Uterus (tissue), 4 donors: Measurements from ENCODE around the gene PRSS16. TPM values are rescaled to one million over a fixed set of nuclear protein-coding genes. Genes with fewer than 3 reads are reported as not detected.

Source experiments
- DNase-seq, 2 donors: peaks; one replicate each; pipeline ENCODE4 v3.0.0-alpha.2; 2019 to 2020
- H3K27ac ChIP-seq, 2 donors: fragments of 200-600 bp; sonication (generic); 1 replicate in 1 of 2; 2 replicates in 1 of 2; pipeline ENCODE4 v1.5.1; 2016 to 2018
- H3K27me3 ChIP-seq, 2 donors: fragments of 200-600 bp; sonication (generic); one replicate each; pipeline ENCODE4 v1.5.1; 2018 to 2019; ENCODE audit warnings: control low read depth in 1 of 2
- H3K36me3 ChIP-seq, 2 donors: fragments of 200-600 bp; sonication (generic); one replicate each; pipeline ENCODE4 v1.5.1; 2019; ENCODE audit warnings: control low read depth in 1 of 2
- H3K4me1 ChIP-seq, 2 donors: fragments of 200-600 bp; sonication (generic); one replicate each; pipeline ENCODE4 v1.5.1; 2018 to 2019; ENCODE audit warnings: control low read depth in 1 of 2
- H3K4me3 ChIP-seq, 2 donors: fragments of 200-600 bp; sonication (generic); 1 replicate in 1 of 2; 2 replicates in 1 of 2; pipeline ENCODE4 v1.5.1; 2018 to 2019; ENCODE audit warnings: mild to moderate bottlenecking in 1 of 2
- H3K9me3 ChIP-seq, 2 donors: fragments of 200-600 bp; sonication (generic); one replicate each; pipeline ENCODE4 v1.5.1; 2019; ENCODE audit warnings: control low read depth in 1 of 2
- CTCF ChIP-seq, 4 experiments: fragments of 200-600 bp in 2 of 4; fragments of 450-650 bp in 2 of 4; sonication (generic) in 2 of 4; IDR thresholded peaks; one replicate each; pipeline ENCODE4 v1.5.1; 2016 to 2019; ENCODE audit warnings: antibody characterized with exemption in 4 of 4, mild to moderate bottlenecking in 2 of 4, moderate library complexity in 1 of 4
- POLR2A ChIP-seq, 2 donors: fragments of 450-650 bp; IDR thresholded peaks; one replicate each; pipeline ENCODE4 v1.6.1; 2016; ENCODE audit warnings: antibody characterized with exemption in 2 of 2, mild to moderate bottlenecking in 1 of 2, moderate library complexity in 1 of 2
- intact Hi-C: fragments of 100-400 bp; cut with DNase I; formaldehyde crosslinking; loops from one replicate; pipeline ENCODE4 v1.15.1; 2023; ENCODE audit warnings: low total_unique reads
- total RNA-seq, 4 donors: library from RNA; depleted of rRNA in 3 of 4; stranded (reverse); fragments of >200 nt in 3 of 4; gene quantifications; one replicate each; pipeline versions ENCODE4 v1.1.0 to v1.2.4, GENCODE V29; 2014 to 2023
- donor health status: DM: yes; HTN: yes; CAD: no.

PRSS16 gene
- total RNA-seq, 4 donors from 2014 or later, result 0.88 TPM; not detected in 3

GRCh38 chr6:27268803-27269202 lies 21.3 kb downstream of the PRSS16 start:
- no peaks in the 10 kb centered on the region for H3K9me3 ChIP-seq
- intact Hi-C loops, result no loop called here
- H3K27me3 ChIP-seq, result peaks cover 0 to 41% of the 10 kb centered on the region in 2 donors

GRCh38 chr6:27273783-27274182 lies 26.3 kb downstream of the PRSS16 start:
- Histone ChIP-seq H3K9me3 (no peaks in the 10 kb centered on the region), H3K27me3 (peaks cover 0 to 14% of the 10 kb centered on the region in 2 donors)
- no peak for DNase-seq

More at GRCh38 chr6:27268803-27269202, 21.3 kb downstream of the PRSS16 start:
- DNase-seq, result no peak
- Histone ChIP-seq H3K27ac (no peak overlapping the region), H3K4me3 (no peak overlapping the region), H3K4me1 (no peaks in the 10 kb centered on the region), H3K36me3 (no peaks in the 10 kb centered on the region)
- no peak for TF ChIP-seq CTCF (IDR thresholded peaks at IDR 0.05)

GRCh38 chr6:27275025-27275956 lies 27.8 kb downstream of the PRSS16 start:
- H3K27ac ChIP-seq, result no peak overlapping the region
- H3K9me3 ChIP-seq, result no peaks in the 10 kb centered on the region
- no peak overlapping the region for H3K4me3 ChIP-seq
- H3K36me3 ChIP-seq, result no peaks in the 10 kb centered on the region
- intact Hi-C loops, result no loop called here
- peaks cover 0 to 21% of the 10 kb centered on the region in 2 donors for H3K27me3 ChIP-seq
- no peak for DNase-seq
- TF ChIP-seq CTCF (IDR thresholded peaks at IDR 0.05) (no peak), POLR2A (IDR thresholded peaks at IDR 0.05) (no peak)
- no peaks in the 10 kb centered on the region for H3K4me1 ChIP-seq

More at GRCh38 chr6:27273783-27274182, 26.3 kb downstream of the PRSS16 start:
- Histone ChIP-seq H3K36me3 (no peaks in the 10 kb centered on the region), H3K4me1 (no peaks in the 10 kb centered on the region), H3K4me3 (no peak overlapping the region), H3K27ac (no peak overlapping the region)
- intact Hi-C loops, result no loop called here
- TF ChIP-seq CTCF (IDR thresholded peaks at IDR 0.05) (no peak), POLR2A (IDR thresholded peaks at IDR 0.05) (no peak)

GRCh38 chr6:27279513-27280063 lies 32.1 kb downstream of the PRSS16 start:
- no peak for TF ChIP-seq POLR2A (IDR thresholded peaks at IDR 0.05)
- no peak for TF ChIP-seq CTCF (IDR thresholded peaks at IDR 0.05)
- Histone ChIP-seq H3K4me1 (no peaks in the 10 kb centered on the region), H3K9me3 (no peaks in the 10 kb centered on the region), H3K4me3 (no peak overlapping the region), H3K36me3 (no peaks in the 10 kb centered on the region), H3K27me3 (peaks cover 0 to 58% of the 10 kb centered on the region in 2 donors), H3K27ac (no peak overlapping the region)
- DNase-seq, result no peak
- intact Hi-C loops, result no loop called here

- Histone ChIP-seq H3K27ac (no peak overlapping the region), H3K4me1 (no peaks in the 10 kb centered on the region), H3K36me3 (no peaks in the 10 kb centered on the region), H3K9me3 (no peaks in the 10 kb centered on the region), H3K4me3 (no peak overlapping the region), H3K27me3 (peaks cover 0 to 62% of the 10 kb centered on the region in 2 donors)
- TF ChIP-seq CTCF (IDR thresholded peaks at IDR 0.05) (no peak), POLR2A (IDR thresholded peaks at IDR 0.05) (no peak)
- intact Hi-C loops, result no loop called here
- no peak for DNase-seq
These were observed 32.6 kb downstream of the PRSS16 start for GRCh38 chr6:27280064-27280539.
